NT2/D1 (cell line): Measurements from ENCODE around the gene ADA.

Experiments used
- DNase-seq: peaks from one replicate; pipeline ENCODE4 v3.0.0-alpha.2; 2011; ENCODE audit warnings: low read depth, low spot score
- H3K27me3 ChIP-seq: 2 replicates; pipeline ENCODE4 v1.6.0; 2011; ENCODE audit warnings: mild to moderate bottlenecking; ENCODE audit not compliant: insufficient read length, insufficient read depth
- H3K36me3 ChIP-seq: 2 replicates; pipeline ENCODE4 v1.6.1; 2011; ENCODE audit warnings: mild to moderate bottlenecking, low read length, mixed read lengths; ENCODE audit not compliant: insufficient read depth, insufficient read length
- H3K4me1 ChIP-seq: 2 replicates; pipeline ENCODE4 v1.5.1; 2011; ENCODE audit not compliant: insufficient read depth, insufficient read length
- H3K4me3 ChIP-seq: 2 replicates; pipeline ENCODE4 v1.5.1; 2011; ENCODE audit warnings: low read depth; ENCODE audit not compliant: insufficient read length
- H3K9ac ChIP-seq: 2 replicates; pipeline ENCODE4 v1.6.0; 2011; ENCODE audit warnings: low read depth; ENCODE audit not compliant: insufficient read length
- H3K9me3 ChIP-seq: 2 replicates; pipeline ENCODE4 v1.5.1; 2011; ENCODE audit warnings: mild to moderate bottlenecking, low read length; ENCODE audit not compliant: insufficient read depth
- SUZ12 ChIP-seq: IDR thresholded peaks from 2 replicates; pipeline ENCODE4 v1.6.1; 2011; ENCODE audit not compliant: insufficient read length, insufficient read depth; ENCODE audit errors: extremely low read depth
- YY1 ChIP-seq: IDR thresholded peaks from 2 replicates; pipeline ENCODE4 v1.6.1; 2011; ENCODE audit not compliant: insufficient read length, insufficient read depth
- ZNF274 ChIP-seq: IDR thresholded peaks from 2 replicates; pipeline ENCODE4 v1.6.1; 2011; ENCODE audit warnings: mild to moderate bottlenecking, low read depth, low read length

The ADA gene

GRCh38 chr20:44600301-44600700, 51.2 kb downstream of the ADA start:
- Histone ChIP-seq H3K9me3 (no peaks in the 10 kb centered on the region), H3K27me3 (no peaks in the 10 kb centered on the region), H3K36me3 (no peaks in the 10 kb centered on the region), H3K9ac (no peak overlapping the region), H3K4me3 (no peak overlapping the region), H3K4me1 (peaks cover 19% of the 10 kb centered on the region)
- no peak for DNase-seq
- TF ChIP-seq ZNF274 (no peak), SUZ12 (no peak), YY1 (no peak)

DNA sequence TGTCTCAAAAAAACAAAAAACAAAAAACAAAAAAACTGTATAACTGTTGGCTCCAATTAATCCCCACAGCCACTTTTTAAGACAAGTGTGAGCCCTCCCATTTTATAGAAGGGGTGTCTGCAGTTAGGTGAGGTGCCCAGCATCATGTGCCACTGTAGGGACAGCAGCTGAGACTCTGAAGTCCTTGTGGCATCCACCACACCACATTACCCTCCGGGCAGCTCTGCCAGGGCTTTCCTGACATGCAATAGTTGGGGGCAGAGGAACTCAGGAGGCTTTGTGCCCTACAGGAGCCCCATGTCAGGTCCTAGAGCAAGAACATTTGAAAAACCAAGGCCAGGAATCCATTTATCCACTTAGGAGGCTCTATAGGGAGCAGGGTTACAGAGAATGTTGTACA, 51.8 kb downstream of the ADA start:
- no peak for DNase-seq
- TF ChIP-seq ZNF274: no peak
- TF ChIP-seq YY1: no peak
- no peak for TF ChIP-seq SUZ12

GRCh38 chr20:44598423-44599305, 52.8 kb downstream of the ADA start:
- Histone ChIP-seq H3K9ac (no peak overlapping the region), H3K4me3 (no peak overlapping the region)
- no peak for DNase-seq

More for the DNA sequence above, 51.8 kb downstream of the ADA start:
- no peaks in the 10 kb centered on the region for H3K9me3 ChIP-seq
- H3K27me3 ChIP-seq: no peaks in the 10 kb centered on the region
- H3K4me1 ChIP-seq: peaks cover 19% of the 10 kb centered on the region
- H3K9ac ChIP-seq: no peak overlapping the region
- H3K4me3 ChIP-seq: no peak overlapping the region
- no peaks in the 10 kb centered on the region for H3K36me3 ChIP-seq

GRCh38 chr20:44597930-44598329, 53.6 kb downstream of the ADA start:
- Histone ChIP-seq H3K4me3 (no peak overlapping the region), H3K9ac (no peak overlapping the region), H3K36me3 (no peaks in the 10 kb centered on the region), H3K9me3 (no peaks in the 10 kb centered on the region), H3K27me3 (no peaks in the 10 kb centered on the region), H3K4me1 (peaks cover 19% of the 10 kb centered on the region)
- TF ChIP-seq YY1: no peak
- no peak for TF ChIP-seq SUZ12
- no peak for TF ChIP-seq ZNF274
- DNase-seq: no peak

More at GRCh38 chr20:44598423-44599305, 52.8 kb downstream of the ADA start:
- H3K4me1 ChIP-seq: peaks cover 19% of the 10 kb centered on the region
- H3K27me3 ChIP-seq: no peaks in the 10 kb centered on the region
- no peaks in the 10 kb centered on the region for H3K36me3 ChIP-seq
- H3K9me3 ChIP-seq: no peaks in the 10 kb centered on the region
- TF ChIP-seq SUZ12 (no peak), YY1 (no peak), ZNF274 (no peak)

DNA sequence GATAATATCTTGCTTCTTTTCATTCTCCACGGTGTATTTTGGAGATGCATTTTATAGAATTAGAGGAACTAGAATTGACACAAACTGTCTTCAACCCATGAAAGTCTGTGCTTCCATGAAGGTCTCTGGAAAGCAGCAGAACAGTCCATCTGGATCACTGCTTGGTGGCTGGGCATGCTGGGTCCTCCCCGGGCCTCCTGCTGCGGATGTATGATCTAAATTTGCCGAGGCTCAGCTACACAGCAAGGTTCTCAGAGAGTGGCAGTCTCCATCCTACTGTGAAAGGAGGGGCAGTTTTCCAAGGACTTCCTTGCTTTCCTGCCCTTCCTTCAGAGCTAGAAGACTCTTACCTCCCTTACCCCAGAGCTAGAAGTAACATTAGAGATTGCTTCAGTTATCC, 54.0 kb downstream of the ADA start:
- no peak for DNase-seq
- Histone ChIP-seq H3K4me1 (peaks cover 19% of the 10 kb centered on the region), H3K9ac (no peak overlapping the region), H3K36me3 (no peaks in the 10 kb centered on the region), H3K4me3 (no peak overlapping the region), H3K27me3 (no peaks in the 10 kb centered on the region), H3K9me3 (no peaks in the 10 kb centered on the region)
- TF ChIP-seq SUZ12 (no peak), ZNF274 (no peak), YY1 (no peak)

- Histone ChIP-seq H3K36me3 (no peaks in the 10 kb centered on the region), H3K27me3 (no peaks in the 10 kb centered on the region)
- no peak for DNase-seq
Measured at GRCh38 chr20:44596876-44597275, 54.6 kb downstream of the ADA start.

GRCh38 chr20:44596010-44596409, 55.5 kb downstream of the ADA start:
- H3K9me3 ChIP-seq: no peaks in the 10 kb centered on the region
- H3K4me1 ChIP-seq: peaks cover 11% of the 10 kb centered on the region
- no peaks in the 10 kb centered on the region for H3K27me3 ChIP-seq

More at GRCh38 chr20:44596876-44597275, 54.6 kb downstream of the ADA start:
- no peak overlapping the region for H3K9ac ChIP-seq
- H3K4me1 ChIP-seq: peaks cover 17% of the 10 kb centered on the region
- TF ChIP-seq SUZ12 (no peak), ZNF274 (no peak), YY1 (no peak)
- no peaks in the 10 kb centered on the region for H3K9me3 ChIP-seq
- no peak overlapping the region for H3K4me3 ChIP-seq

More at GRCh38 chr20:44596010-44596409, 55.5 kb downstream of the ADA start:
- no peak for DNase-seq
- Histone ChIP-seq H3K4me3 (no peak overlapping the region), H3K9ac (no peak overlapping the region), H3K36me3 (no peaks in the 10 kb centered on the region)
- TF ChIP-seq ZNF274 (no peak), YY1 (no peak), SUZ12 (no peak)
